Sigmoid colon (tissue), 7 donors: ENCODE measurements around the gene COL4A2. TPM values are rescaled to one million over a fixed set of nuclear protein-coding genes. Genes with fewer than 3 reads are reported as not detected.

ENCODE experiments used
- DNase-seq: peaks from one replicate; pipeline ENCODE4 v3.0.0-alpha.2; 2019
- H3K27ac ChIP-seq, 4 donors: fragments of 200-600 bp; sonication (generic); one replicate each; pipeline ENCODE4 v1.5.1; 2016 to 2019; ENCODE audit warnings: mild to moderate bottlenecking in 1 of 4
- H3K27me3 ChIP-seq, 3 donors: fragments of 200-600 bp; sonication (generic); one replicate each; pipeline ENCODE4 v1.5.1; 2019; ENCODE audit warnings: mild to moderate bottlenecking in 1 of 3
- H3K36me3 ChIP-seq, 4 donors: fragments of 200-600 bp; sonication (generic); one replicate each; pipeline ENCODE4 v1.5.1; 2016 to 2019
- H3K4me1 ChIP-seq, 4 donors: fragments of 200-600 bp; sonication (generic); one replicate each; pipeline ENCODE4 v1.5.1; 2017 to 2019
- H3K4me3 ChIP-seq, 4 donors: fragments of 200-600 bp; sonication (generic); one replicate each; pipeline ENCODE4 v1.5.1; 2017 to 2019; ENCODE audit warnings: mild to moderate bottlenecking in 2 of 4, moderate library complexity in 1 of 4
- H3K9me3 ChIP-seq, 4 donors: fragments of 200-600 bp in 3 of 4; sonication (generic) in 3 of 4; one replicate each; pipeline versions ENCODE4 v1.5.1 to v1.6.1; 2013 to 2019
- CTCF ChIP-seq, 4 experiments: fragments of 450-650 bp in 3 of 4; fragments of 200-600 bp in 1 of 4; IDR thresholded peaks; one replicate each; pipeline ENCODE4 v1.5.1; 2016 to 2019; ENCODE audit warnings: antibody characterized with exemption in 4 of 4, mild to moderate bottlenecking in 3 of 4, moderate library complexity in 2 of 4
- EP300 ChIP-seq, 4 donors: sonication (generic); formaldehyde crosslinking; IDR thresholded peaks; one replicate each; pipeline ENCODE4 v1.6.1; 2017; ENCODE audit warnings: antibody characterized with exemption in 4 of 4
- POLR2A ChIP-seq, 2 donors: fragments of 450-650 bp; IDR thresholded peaks; one replicate each; pipeline ENCODE4 v1.6.1; 2016; ENCODE audit warnings: antibody characterized with exemption in 2 of 2, mild to moderate bottlenecking in 2 of 2, moderate library complexity in 2 of 2
- POLR2AphosphoS5 ChIP-seq, 4 donors: sonication (generic); formaldehyde crosslinking; IDR thresholded peaks; one replicate each; pipeline ENCODE4 v1.6.1; 2017; ENCODE audit warnings: antibody characterized with exemption in 4 of 4
- WGBS, 2 donors: extraction: QIAGEN DNeasy Blood & Tissue Kit; methylation state at CpG; one replicate each; pipeline ENCODE4 v1.1.7; 2013; 5-methylcytosine and 5-hydroxymethylcytosine counted together
- intact Hi-C: fragments of 100-400 bp; cut with DNase I; formaldehyde crosslinking; loops from one replicate; pipeline ENCODE4 v1.15.1; 2023
- polyA plus RNA-seq, 3 donors: library from polyadenylated mRNA; stranded (reverse); fragments of 200-250 nt; gene quantifications; one replicate each; pipeline ENCODE4 v1.2.3, GENCODE V29; 2013
- total RNA-seq, 4 donors: library from RNA; depleted of rRNA; stranded (reverse); fragments of >200 nt; gene quantifications; one replicate each; pipeline ENCODE4 v1.1.0, GENCODE V29; 2016
- donor health status: healthy with polysubstance abuse.
- donor health status: Bipolar disorder and iron deficiency.
- donor health status: healthy.

COL4A2 gene
- total and polyA plus RNA-seq, 7 donors, result 24.0 to 1,039 (median 306) TPM

GRCh38 chr13:110294146-110294545, 12.9 kb upstream of the COL4A2 start:
- H3K4me3 ChIP-seq, result no peak overlapping the region
- no peaks in the 10 kb centered on the region for H3K9me3 ChIP-seq
- H3K27ac ChIP-seq, result peak overlapping the region; percentile 18 to 100 (median 80)
- intact Hi-C loops, result loop anchor here (5.0 kb wide), 1 partner anchor 57 kb away; no protein-coding TSS in a partner anchor
- H3K36me3 ChIP-seq, result peaks cover 0 to 3% (median 0%) of the 10 kb centered on the region in 4 donors
- 89 to 93% methylated on average over 3 of the region's 3 CpGs for WGBS, 2 donors
- DNase-seq, result peak; percentile 67
- TF ChIP-seq POLR2A (IDR thresholded peaks at IDR 0.05) (no peak), POLR2AphosphoS5 (IDR thresholded peaks at IDR 0.05) (peak; percentile 26 to 49 (median 42))
- H3K4me1 ChIP-seq, result peaks cover 0 to 97% (median 85%) of the 10 kb centered on the region in 4 donors
- no peaks in the 10 kb centered on the region for H3K27me3 ChIP-seq

- intact Hi-C loops, result loop anchor here (5.0 kb wide), 1 partner anchor 57 kb away; no protein-coding TSS in a partner anchor
- Histone ChIP-seq H3K27me3 (no peaks in the 10 kb centered on the region), H3K36me3 (no peaks in the 10 kb centered on the region), H3K9me3 (no peaks in the 10 kb centered on the region), H3K4me1 (peaks cover 0 to 97% (median 85%) of the 10 kb centered on the region in 4 donors), H3K27ac (peak overlapping the region; percentile 18 to 100 (median 80)), H3K4me3 (no peak overlapping the region)
- TF ChIP-seq POLR2AphosphoS5 (IDR thresholded peaks at IDR 0.05), result peak in 1 of 4 donors; percentile 1
- TF ChIP-seq POLR2A (IDR thresholded peaks at IDR 0.05), result no peak
- DNase-seq, result no peak
Observed at GRCh38 chr13:110294622-110295021, 12.5 kb upstream of the COL4A2 start.

GRCh38 chr13:110297011-110297410, 10.1 kb upstream of the COL4A2 start:
- TF ChIP-seq EP300 (IDR thresholded peaks at IDR 0.05) (no peak), POLR2AphosphoS5 (IDR thresholded peaks at IDR 0.05) (no peak), POLR2A (IDR thresholded peaks at IDR 0.05) (no peak), CTCF (IDR thresholded peaks at IDR 0.05) (no peak)
- Histone ChIP-seq H3K4me1 (peaks cover 0 to 99% (median 92%) of the 10 kb centered on the region in 4 donors), H3K27me3 (no peaks in the 10 kb centered on the region), H3K36me3 (no peaks in the 10 kb centered on the region), H3K27ac (peak overlapping the region; percentile 50 to 100 (median 76)), H3K9me3 (no peaks in the 10 kb centered on the region), H3K4me3 (no peak overlapping the region)
- intact Hi-C loops, result no loop called here
- WGBS, 2 donors, result 78 to 90% methylated on average over 6 of the region's 6 CpGs
- peak; percentile 57 for DNase-seq

- Histone ChIP-seq H3K27me3 (no peaks in the 10 kb centered on the region), H3K27ac (peak overlapping the region; percentile 98 to 100 (median 99)), H3K4me3 (peak overlapping the region in 2 of 4 donors; percentile 24 to 32), H3K36me3 (no peaks in the 10 kb centered on the region), H3K4me1 (peaks cover 0 to 99% (median 97%) of the 10 kb centered on the region in 4 donors), H3K9me3 (no peaks in the 10 kb centered on the region)
- TF ChIP-seq POLR2A (IDR thresholded peaks at IDR 0.05) (no peak), POLR2AphosphoS5 (IDR thresholded peaks at IDR 0.05) (peak in 1 of 4 donors; percentile 13), CTCF (IDR thresholded peaks at IDR 0.05) (no peak)
- DNase-seq, result no peak
- WGBS, 2 donors, result 62 to 86% methylated on average over 12 of the region's 12 CpGs
- intact Hi-C loops, result no loop called here
Observed at GRCh38 chr13:110297766-110298504, 9.1 kb upstream of the COL4A2 start.

- peak overlapping the region in 3 of 4 donors; percentile 18 to 32 (median 24) for H3K4me3 ChIP-seq
- H3K36me3 ChIP-seq, result no peaks in the 10 kb centered on the region
- H3K27me3 ChIP-seq, result no peaks in the 10 kb centered on the region
- WGBS, 2 donors, result 44 to 77% methylated on average over 33 of the region's 33 CpGs
- intact Hi-C loops, result no loop called here
- TF ChIP-seq POLR2AphosphoS5 (IDR thresholded peaks at IDR 0.05), result peak; percentile 31 to 55 (median 43)
- no peak for TF ChIP-seq POLR2A (IDR thresholded peaks at IDR 0.05)
- H3K4me1 ChIP-seq, result peaks cover 0 to 100% (median 97%) of the 10 kb centered on the region in 4 donors
- H3K9me3 ChIP-seq, result no peaks in the 10 kb centered on the region
- DNase-seq, result peak; percentile 81
- H3K27ac ChIP-seq, result peak overlapping the region; percentile 98 to 100 (median 99)
Observed at GRCh38 chr13:110298505-110299282, 8.4 kb upstream of the COL4A2 start.
